CD4-positive, alpha-beta T cell (primary cell): ENCODE data around the gene PIK3R1. TPM values are rescaled to one million over a fixed set of nuclear protein-coding genes. Genes with fewer than 3 reads are reported as not detected.

Experiments
- ATAC-seq: fragments of 200-7000 bp; cut with Tn5 transposase; one replicate; pipeline ENCODE4 v1.10.0; 2022; ENCODE audit warnings: mild to moderate bottlenecking; ENCODE audit not compliant: poor library complexity
- CTCF ChIA-PET: fragments of 350-600 bp; sonication (Branson Sonifier 250); formaldehyde crosslinking; loops from one replicate; lab custom pipeline; 2021; ENCODE audit warnings: antibody characterized with exemption, inconsistent platforms; lab: Charles Lee
- POLR2A ChIA-PET: fragments of 350-600 bp; sonication (Branson Sonifier 250); formaldehyde crosslinking; loops from one replicate; lab custom pipeline; 2021; ENCODE audit warnings: antibody characterized with exemption, inconsistent platforms; lab: Charles Lee
- DNase-seq, 14 experiments: peaks; one replicate each; pipeline ENCODE4 v3.0.0-alpha.2; 2013 to 2020; ENCODE audit warnings: mixed read lengths in 2 of 14
- H3K27ac ChIP-seq, 2 donors: one replicate each; pipeline versions ENCODE4 v1.5.1 to v1.7.0; 2013; ENCODE audit warnings: low read length in 2 of 2, low read depth in 1 of 2, mild to moderate bottlenecking in 1 of 2
- H3K27me3 ChIP-seq, 2 experiments: 1 replicate in 1 of 2; 2 replicates in 1 of 2; pipeline versions ENCODE4 v1.6.1 to v1.7.0; 2013; ENCODE audit warnings: low read length in 2 of 2, control low read depth in 1 of 2, mild to moderate bottlenecking in 1 of 2, moderate library complexity in 1 of 2; ENCODE audit not compliant: insufficient read depth in 2 of 2, control insufficient read depth in 1 of 2
- H3K36me3 ChIP-seq: one replicate; pipeline ENCODE4 v1.6.1; 2013; ENCODE audit warnings: low read length, control low read depth; ENCODE audit not compliant: insufficient read depth
- H3K4me1 ChIP-seq: one replicate; pipeline ENCODE4 v1.6.1; 2013; ENCODE audit warnings: low read length, control low read depth; ENCODE audit not compliant: insufficient read depth
- H3K4me3 ChIP-seq: one replicate; pipeline ENCODE4 v1.5.1; 2013; ENCODE audit warnings: mild to moderate bottlenecking, low read length, moderate library complexity
- H3K9me3 ChIP-seq, 2 experiments: 1 replicate in 1 of 2; 2 replicates in 1 of 2; pipeline versions ENCODE4 v1.6.1 to v1.7.0; 2013; ENCODE audit warnings: low read length in 2 of 2, mild to moderate bottlenecking in 2 of 2, control low read depth in 1 of 2, moderate library complexity in 1 of 2; ENCODE audit not compliant: control insufficient read depth in 1 of 2, insufficient read depth in 1 of 2
- H3K27ac Mint-ChIP-seq: one replicate; pipeline ENCODE4 v1.8.0; 2020; ENCODE audit warnings: mixed read lengths
- H3K27me3 Mint-ChIP-seq: one replicate; pipeline ENCODE4 v1.8.0; 2021; ENCODE audit warnings: mixed read lengths
- H3K36me3 Mint-ChIP-seq: one replicate; pipeline ENCODE4 v1.8.0; 2021; ENCODE audit warnings: low read depth, mixed read lengths
- H3K4me1 Mint-ChIP-seq: one replicate; pipeline ENCODE4 v1.8.0; 2021; ENCODE audit warnings: low read depth, mixed read lengths
- H3K4me3 Mint-ChIP-seq: one replicate; pipeline ENCODE4 v1.8.0; 2020; ENCODE audit warnings: mild to moderate bottlenecking, mixed read lengths
- H3K9me3 Mint-ChIP-seq: one replicate; pipeline ENCODE4 v1.8.0; 2020; ENCODE audit warnings: mixed read lengths
- intact Hi-C, 2 experiments: fragments of 100-400 bp; cut with DNase I in 1 of 2; cut with micrococcal nuclease in 1 of 2; formaldehyde crosslinking; loops; one replicate each; pipeline versions ENCODE4 v1.15.1 to v1.9.0; 2023 to 2025; cut with DNase I, micrococcal nuclease
- total RNA-seq, 174 experiments: library from RNA in 2 of 174; stranded (reverse) in 2 of 174; gene quantifications; one replicate each; pipeline ENCODE4 v1.2.3 and lab custom pipeline; 2021 to 2026
- TF ChIP-seq, protein P1 (sequence below): fragments of 200-600 bp; IDR thresholded peaks from one replicate; pipeline ENCODE4 v1.8.0; 2022; ENCODE audit warnings: antibody characterized with exemption, mild to moderate bottlenecking

The PIK3R1 gene
- total RNA-seq, 2 experiments from 2014 or later: 455 to 459 TPM

DNA sequence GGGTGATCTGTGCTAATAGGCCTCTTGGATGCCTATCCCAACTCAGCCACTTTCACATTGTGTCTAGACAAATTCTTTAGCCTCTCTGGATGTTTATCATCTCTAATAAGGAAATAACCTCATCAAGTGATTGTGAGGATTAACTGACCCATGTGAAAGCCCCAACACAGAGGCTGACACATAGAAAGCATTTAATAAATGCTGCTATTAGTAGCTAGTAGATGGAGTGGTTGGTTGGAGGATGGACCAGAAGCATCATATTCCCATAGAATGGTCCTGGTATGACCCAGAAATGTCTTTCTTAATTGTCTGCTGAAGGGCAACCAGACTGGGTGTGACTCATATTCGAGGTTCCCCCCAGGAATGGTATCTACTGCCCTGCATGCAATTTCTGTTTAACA, 124.4 kb downstream of the PIK3R1 start:
- Mint-ChIP-seq H3K27ac (no peak overlapping the region), H3K36me3 (no peaks in the 10 kb centered on the region), H3K4me3 (no peak overlapping the region), H3K27me3 (no peaks in the 10 kb centered on the region), H3K4me1 (peaks cover 10% of the 10 kb centered on the region), H3K9me3 (no peaks in the 10 kb centered on the region)
- ChIA-PET CTCF (no interaction called here), POLR2A (no interaction called here)
- no peak for ATAC-seq
- Histone ChIP-seq H3K9me3 (no peaks in the 10 kb centered on the region), H3K36me3 (no peaks in the 10 kb centered on the region), H3K4me3 (no peak overlapping the region), H3K27me3 (no peaks in the 10 kb centered on the region), H3K4me1 (peaks cover 6% of the 10 kb centered on the region), H3K27ac (no peak overlapping the region)
- TF ChIP-seq, protein P1, sequence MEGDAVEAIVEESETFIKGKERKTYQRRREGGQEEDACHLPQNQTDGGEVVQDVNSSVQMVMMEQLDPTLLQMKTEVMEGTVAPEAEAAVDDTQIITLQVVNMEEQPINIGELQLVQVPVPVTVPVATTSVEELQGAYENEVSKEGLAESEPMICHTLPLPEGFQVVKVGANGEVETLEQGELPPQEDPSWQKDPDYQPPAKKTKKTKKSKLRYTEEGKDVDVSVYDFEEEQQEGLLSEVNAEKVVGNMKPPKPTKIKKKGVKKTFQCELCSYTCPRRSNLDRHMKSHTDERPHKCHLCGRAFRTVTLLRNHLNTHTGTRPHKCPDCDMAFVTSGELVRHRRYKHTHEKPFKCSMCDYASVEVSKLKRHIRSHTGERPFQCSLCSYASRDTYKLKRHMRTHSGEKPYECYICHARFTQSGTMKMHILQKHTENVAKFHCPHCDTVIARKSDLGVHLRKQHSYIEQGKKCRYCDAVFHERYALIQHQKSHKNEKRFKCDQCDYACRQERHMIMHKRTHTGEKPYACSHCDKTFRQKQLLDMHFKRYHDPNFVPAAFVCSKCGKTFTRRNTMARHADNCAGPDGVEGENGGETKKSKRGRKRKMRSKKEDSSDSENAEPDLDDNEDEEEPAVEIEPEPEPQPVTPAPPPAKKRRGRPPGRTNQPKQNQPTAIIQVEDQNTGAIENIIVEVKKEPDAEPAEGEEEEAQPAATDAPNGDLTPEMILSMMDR: no peak
- DNase-seq: no peak
- intact Hi-C loops: no loop called here

DNA sequence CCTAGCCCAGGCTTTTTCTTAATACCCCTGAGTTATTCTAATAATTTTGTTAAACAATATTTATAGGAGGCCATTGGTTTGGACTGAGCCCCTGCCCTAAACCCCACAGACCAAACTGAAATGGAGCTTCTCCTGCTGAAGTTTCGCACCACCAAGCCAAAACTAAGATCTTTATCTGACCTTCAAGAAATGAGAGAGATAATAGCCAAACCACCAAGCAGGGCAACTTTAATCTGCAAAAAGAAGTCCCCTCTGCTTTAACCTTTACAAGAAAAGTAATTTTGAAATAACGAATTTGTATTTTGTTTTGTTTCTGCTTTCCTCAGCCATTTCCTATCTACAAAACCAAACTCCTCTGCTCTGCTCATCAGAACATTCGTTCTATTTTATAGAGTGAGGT, 125.5 kb downstream of the PIK3R1 start:
- H3K4me3 Mint-ChIP-seq: no peak overlapping the region
- H3K27ac Mint-ChIP-seq: no peak overlapping the region
- ATAC-seq (no peak), DNase-seq (no peak)
- no peaks in the 10 kb centered on the region for H3K9me3 Mint-ChIP-seq
- intact Hi-C loops: no loop called here
- H3K27ac ChIP-seq: no peak overlapping the region
- H3K4me1 ChIP-seq: peaks cover 6% of the 10 kb centered on the region
- H3K36me3 ChIP-seq: no peaks in the 10 kb centered on the region
- TF ChIP-seq, protein P1: no peak
- H3K36me3 Mint-ChIP-seq: no peaks in the 10 kb centered on the region
- no peaks in the 10 kb centered on the region for H3K27me3 ChIP-seq
- no peaks in the 10 kb centered on the region for H3K9me3 ChIP-seq
- no peaks in the 10 kb centered on the region for H3K27me3 Mint-ChIP-seq
- no peak overlapping the region for H3K4me3 ChIP-seq
- H3K4me1 Mint-ChIP-seq: peaks cover 12% of the 10 kb centered on the region
- POLR2A ChIA-PET: interaction anchor here (1.2 kb wide), 1 partner anchor 61 kb away, joined by 3 read pairs; no protein-coding TSS in a partner anchor
- CTCF ChIA-PET: no interaction called here

DNA sequence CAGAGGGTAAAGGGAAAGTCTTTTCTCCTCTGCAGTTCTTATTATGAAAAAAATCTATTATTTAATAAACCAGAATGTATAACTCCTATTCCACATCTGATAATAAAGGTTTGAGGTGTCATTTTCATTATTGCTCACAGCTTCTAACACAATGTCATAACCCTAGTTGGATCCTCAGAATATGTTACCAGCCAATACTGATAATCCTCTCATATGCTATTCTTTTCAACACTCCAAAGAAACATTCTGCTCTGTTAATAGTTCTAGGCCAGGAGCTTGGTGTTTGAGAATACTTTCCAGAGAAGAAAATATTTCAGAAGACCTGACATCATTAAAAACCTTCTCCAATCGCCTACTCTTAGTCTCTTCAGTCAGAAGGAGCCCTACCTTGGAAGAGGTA, 127.1 kb downstream of the PIK3R1 start:
- H3K4me1 ChIP-seq: peaks cover 6% of the 10 kb centered on the region
- TF ChIP-seq, protein P1: no peak
- H3K4me3 ChIP-seq: no peak overlapping the region
- no peak overlapping the region for H3K27ac ChIP-seq
- ATAC-seq (no peak), DNase-seq (no peak)
- intact Hi-C loops: no loop called here
- CTCF ChIA-PET: interaction anchor here (1.0 kb wide), 1 partner anchor 56 kb away, joined by 4 read pairs; no protein-coding TSS in a partner anchor
- Mint-ChIP-seq H3K4me3 (no peak overlapping the region), H3K36me3 (no peaks in the 10 kb centered on the region), H3K27me3 (no peaks in the 10 kb centered on the region), H3K27ac (no peak overlapping the region), H3K4me1 (peaks cover 12% of the 10 kb centered on the region), H3K9me3 (no peaks in the 10 kb centered on the region)
- H3K9me3 ChIP-seq: no peaks in the 10 kb centered on the region
- H3K27me3 ChIP-seq: no peaks in the 10 kb centered on the region
- H3K36me3 ChIP-seq: no peaks in the 10 kb centered on the region
- POLR2A ChIA-PET: no interaction called here
